Inflammatory macrophage treated with lipopolysaccharide for 4 hours (primary cell): ENCODE results near the gene KLRF2.
A peak's percentile ranks its signal among the peaks of the same experiment; 100 is the strongest.

ENCODE experiments used
- DNase-seq: peaks from one replicate; pipeline ENCODE4 v3.0.0-alpha.2; 2020

Gene KLRF2

DNA sequence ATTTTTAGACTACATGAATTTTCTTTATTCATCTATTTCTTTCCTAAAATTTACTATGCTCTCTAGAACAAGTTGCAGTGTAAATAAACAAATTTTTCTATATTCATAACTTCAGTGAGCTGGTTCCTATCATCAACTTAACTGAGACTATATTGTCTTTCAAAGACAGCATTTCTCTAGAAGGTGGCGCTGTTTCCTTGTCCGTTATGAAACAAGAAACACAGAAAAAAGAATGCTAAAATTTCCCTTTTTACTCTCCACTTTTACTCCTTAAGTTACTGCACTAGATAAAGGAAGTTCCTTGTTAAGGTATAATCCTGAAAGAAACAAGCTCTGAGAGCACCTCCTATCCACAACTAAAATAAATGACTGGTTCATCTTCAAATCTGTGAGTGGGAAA, 59.1 kb downstream of the KLRF2 start:
- peak; percentile 67 for DNase-seq

DNA sequence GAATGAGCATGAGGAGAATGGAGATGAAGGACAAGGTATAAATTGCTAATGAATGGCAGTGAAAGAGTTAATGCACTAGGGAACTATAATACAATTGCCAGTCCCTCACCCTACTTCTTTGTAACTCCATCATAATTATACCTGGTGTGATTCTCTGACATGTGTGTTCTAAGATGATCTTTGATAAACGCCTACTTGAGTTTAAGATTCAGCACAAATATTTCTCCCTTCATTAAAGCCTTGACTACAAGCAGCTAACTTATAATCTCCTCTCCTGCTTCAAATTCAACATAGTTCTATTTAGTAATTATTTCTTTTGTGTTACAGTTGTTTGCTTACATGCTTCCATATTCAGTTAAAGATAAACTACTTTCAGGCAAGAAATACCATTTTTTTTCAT, 60.5 kb downstream of the KLRF2 start:
- DNase-seq = no peak

DNA sequence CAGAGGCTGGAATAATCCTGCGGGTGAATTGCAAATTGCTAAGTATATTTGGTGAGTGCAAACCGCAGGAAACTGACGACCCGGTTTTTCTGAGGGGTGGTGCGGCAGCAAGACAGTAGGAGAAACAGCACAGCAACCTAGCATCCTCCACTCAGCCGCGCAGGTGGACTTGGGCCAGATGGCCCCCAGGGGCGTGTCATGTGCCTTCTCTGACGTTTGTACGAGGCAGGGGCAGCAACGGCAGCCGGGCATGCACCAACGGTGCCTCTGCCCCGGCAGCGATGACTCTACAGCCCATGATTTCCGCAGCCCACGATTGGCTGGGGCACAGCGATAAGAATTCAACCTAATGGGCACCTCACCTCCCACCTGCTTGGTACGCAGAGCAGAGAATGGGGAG, 62.0 kb downstream of the KLRF2 start:
- peak; percentile 69 for DNase-seq

DNA sequence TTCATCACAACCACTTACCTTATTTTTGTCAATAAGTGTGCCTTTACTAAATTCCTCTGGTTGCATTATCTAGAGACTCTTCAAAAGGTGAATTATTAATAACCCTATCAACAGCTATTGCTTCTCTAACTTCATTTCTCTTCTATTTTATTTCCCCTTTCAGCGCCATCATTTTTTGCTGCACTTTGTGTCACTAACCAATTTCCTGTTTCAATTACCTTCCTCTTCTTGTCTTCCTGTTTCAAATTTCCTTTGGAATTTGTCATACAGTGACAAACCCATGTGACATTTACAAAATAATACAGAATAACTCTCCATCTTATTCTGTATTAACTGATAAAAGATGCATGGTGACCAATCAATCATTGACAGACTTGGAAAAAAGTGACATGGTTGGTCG, 63.1 kb downstream of the KLRF2 start:
- DNase-seq = peak; percentile 72
